ENCODE data around the gene FAM168A. TPM values are rescaled to one million over a fixed set of nuclear protein-coding genes. Genes with fewer than 3 reads are reported as not detected.

FAM168A gene
- total RNA-seq, 3 donors from 2014 or later (not counting 1 experiment from before 2014, with no cell fraction given), result 27.4 to 39.8 (median 30.4) TPM

DNA sequence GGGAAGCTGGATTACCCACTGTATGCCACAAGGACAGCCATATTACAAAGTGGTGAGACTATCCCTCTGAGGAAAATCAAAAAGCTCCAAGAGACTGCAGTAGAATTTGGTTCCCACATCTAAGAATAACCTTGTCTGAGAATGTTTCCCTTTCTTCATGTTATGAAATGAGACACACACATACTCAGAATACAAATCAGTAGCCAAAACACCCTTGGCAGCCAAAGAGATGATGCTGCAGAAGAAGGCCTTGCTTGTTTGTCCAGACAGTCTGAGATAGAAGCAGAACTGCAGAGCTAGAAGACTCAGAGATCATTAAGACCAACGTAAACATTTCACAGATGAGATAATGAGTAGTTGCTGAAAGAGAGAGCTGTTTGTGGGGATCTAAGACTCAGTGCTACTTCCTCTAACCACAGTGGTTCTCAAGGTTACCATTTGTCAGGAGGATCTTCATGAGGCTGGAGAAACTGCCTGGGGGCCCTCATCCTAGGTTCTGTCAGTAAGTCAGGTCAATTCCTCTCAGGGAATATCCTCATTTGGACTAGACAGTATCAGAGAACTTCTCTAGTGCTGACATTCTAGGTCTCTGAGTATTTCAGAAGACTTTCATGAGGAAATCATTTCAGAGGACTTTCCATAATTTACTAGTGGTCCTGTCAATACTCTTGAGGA, 182.8 kb downstream of the FAM168A start:
- Histone ChIP-seq H3K27me3 (ENCODE audit: control insufficient read depth, insufficient read depth, low read length) (no peaks in the 10 kb centered on the region), H3K4me1 (ENCODE audit: control insufficient read depth, insufficient read depth, low read length) (no peaks in the 10 kb centered on the region), H3K4me3 (ENCODE audit: low read length) (no peak overlapping the region), H3K36me3 (ENCODE audit: control insufficient read depth, insufficient read depth, low read length) (peaks cover 12% of the 10 kb centered on the region), H3K27ac (ENCODE audit: low read length) (no peak overlapping the region), H3K9me3 (ENCODE audit: control insufficient read depth, insufficient read depth, low read length) (no peaks in the 10 kb centered on the region)
- Mint-ChIP-seq H3K36me3 (no peaks in the 10 kb centered on the region), H3K4me1 (peaks cover 15 to 20% of the 10 kb centered on the region in 2 donors), H3K4me3 (no peak overlapping the region), H3K9me3 (no peaks in the 10 kb centered on the region), H3K27me3 (ENCODE audit: low read depth in 2 of 2) (no peaks in the 10 kb centered on the region), H3K27ac (peak overlapping the region; percentile 45 to 55)
- TF ChIP-seq, protein P1, sequence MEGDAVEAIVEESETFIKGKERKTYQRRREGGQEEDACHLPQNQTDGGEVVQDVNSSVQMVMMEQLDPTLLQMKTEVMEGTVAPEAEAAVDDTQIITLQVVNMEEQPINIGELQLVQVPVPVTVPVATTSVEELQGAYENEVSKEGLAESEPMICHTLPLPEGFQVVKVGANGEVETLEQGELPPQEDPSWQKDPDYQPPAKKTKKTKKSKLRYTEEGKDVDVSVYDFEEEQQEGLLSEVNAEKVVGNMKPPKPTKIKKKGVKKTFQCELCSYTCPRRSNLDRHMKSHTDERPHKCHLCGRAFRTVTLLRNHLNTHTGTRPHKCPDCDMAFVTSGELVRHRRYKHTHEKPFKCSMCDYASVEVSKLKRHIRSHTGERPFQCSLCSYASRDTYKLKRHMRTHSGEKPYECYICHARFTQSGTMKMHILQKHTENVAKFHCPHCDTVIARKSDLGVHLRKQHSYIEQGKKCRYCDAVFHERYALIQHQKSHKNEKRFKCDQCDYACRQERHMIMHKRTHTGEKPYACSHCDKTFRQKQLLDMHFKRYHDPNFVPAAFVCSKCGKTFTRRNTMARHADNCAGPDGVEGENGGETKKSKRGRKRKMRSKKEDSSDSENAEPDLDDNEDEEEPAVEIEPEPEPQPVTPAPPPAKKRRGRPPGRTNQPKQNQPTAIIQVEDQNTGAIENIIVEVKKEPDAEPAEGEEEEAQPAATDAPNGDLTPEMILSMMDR (IDR thresholded peaks at IDR 0.05), result no peak
- WGBS (ENCODE audit: insufficient coverage), result 29% methylated on average over 1 of the region's 1 CpG
- ATAC-seq, result peak; percentile 69 to 75 (median 70)
- intact Hi-C loops (cut with micrococcal nuclease), result no loop called here
- DNase-seq, result no peak

DNA sequence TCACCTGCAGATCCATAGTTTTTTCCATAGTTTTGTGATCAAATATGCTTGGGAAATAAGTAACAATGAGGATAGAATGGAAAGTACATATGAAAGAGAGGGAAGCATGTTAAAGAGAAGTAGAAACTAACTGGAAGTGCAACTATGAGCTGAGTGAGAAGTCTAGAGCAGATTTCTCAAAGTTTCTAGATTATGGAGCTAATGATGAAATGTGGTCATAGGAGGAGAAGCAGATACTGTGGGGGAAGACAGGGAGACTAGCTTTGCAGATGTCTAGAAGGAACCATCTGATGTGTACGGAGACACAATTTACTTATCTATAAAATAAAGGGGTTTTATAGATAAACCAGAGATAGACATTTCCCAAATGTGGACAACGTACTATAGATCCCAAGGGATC, 184.7 kb downstream of the FAM168A start:
- intact Hi-C loops (cut with micrococcal nuclease), result no loop called here

DNA sequence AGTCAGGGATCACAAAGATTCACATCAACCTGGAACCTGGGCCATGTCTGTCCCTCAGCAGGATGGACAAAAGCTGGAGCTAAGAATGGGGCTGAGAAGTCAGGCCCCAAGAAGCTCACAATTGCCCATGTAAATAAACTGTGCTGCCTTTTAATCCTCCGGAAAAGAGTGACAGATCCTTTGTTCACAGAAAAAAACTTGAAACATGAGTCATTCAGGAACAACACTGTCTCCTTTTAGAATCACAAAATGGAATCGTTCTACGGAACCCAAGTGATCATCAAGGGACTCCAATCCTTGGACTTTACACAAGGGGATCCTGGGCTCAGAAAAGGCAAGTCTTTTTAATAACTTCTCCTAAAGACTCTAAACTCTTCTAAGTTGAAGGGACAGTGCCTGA, 185.6 kb downstream of the FAM168A start:
- H3K27me3 Mint-ChIP-seq (ENCODE audit: low read depth in 2 of 2), result no peaks in the 10 kb centered on the region
- no peaks in the 10 kb centered on the region for H3K4me1 ChIP-seq (ENCODE audit: control insufficient read depth, insufficient read depth, low read length)
- 92% methylated on average over 3 of the region's 3 CpGs for WGBS (ENCODE audit: insufficient coverage)
- DNase-seq, result no peak
- H3K27me3 ChIP-seq (ENCODE audit: control insufficient read depth, insufficient read depth, low read length), result no peaks in the 10 kb centered on the region
- peaks cover 18% of the 10 kb centered on the region for H3K36me3 ChIP-seq (ENCODE audit: control insufficient read depth, insufficient read depth, low read length)
- H3K9me3 Mint-ChIP-seq, result no peaks in the 10 kb centered on the region
- H3K27ac Mint-ChIP-seq, result peak overlapping the region in 1 of 2 donors; percentile 14
- TF ChIP-seq, protein P1 (IDR thresholded peaks at IDR 0.05), result no peak
- no peak overlapping the region for H3K4me3 ChIP-seq (ENCODE audit: low read length)
- intact Hi-C loops (cut with micrococcal nuclease), result no loop called here
- peaks cover 20 to 22% of the 10 kb centered on the region in 2 donors for H3K4me1 Mint-ChIP-seq
- H3K4me3 Mint-ChIP-seq, result no peak overlapping the region
- ATAC-seq, result no peak
- no peak overlapping the region for H3K27ac ChIP-seq (ENCODE audit: low read length)
- no peaks in the 10 kb centered on the region for H3K36me3 Mint-ChIP-seq
- H3K9me3 ChIP-seq (ENCODE audit: control insufficient read depth, insufficient read depth, low read length), result no peaks in the 10 kb centered on the region

More for the DNA sequence above, 184.7 kb downstream of the FAM168A start:
- H3K4me3 Mint-ChIP-seq, result no peak overlapping the region
- peaks cover 20 to 22% of the 10 kb centered on the region in 2 donors for H3K4me1 Mint-ChIP-seq
- H3K4me1 ChIP-seq (ENCODE audit: control insufficient read depth, insufficient read depth, low read length), result no peaks in the 10 kb centered on the region
- no peaks in the 10 kb centered on the region for H3K27me3 ChIP-seq (ENCODE audit: control insufficient read depth, insufficient read depth, low read length)
- 100% methylated on average over 1 of the region's 2 CpGs for WGBS (ENCODE audit: insufficient coverage)
- ATAC-seq (no peak), DNase-seq (no peak)
- H3K9me3 Mint-ChIP-seq, result no peaks in the 10 kb centered on the region
- H3K36me3 ChIP-seq (ENCODE audit: control insufficient read depth, insufficient read depth, low read length), result peaks cover 19% of the 10 kb centered on the region
- no peaks in the 10 kb centered on the region for H3K36me3 Mint-ChIP-seq
- H3K27ac Mint-ChIP-seq, result no peak overlapping the region
- no peak overlapping the region for H3K4me3 ChIP-seq (ENCODE audit: low read length)
- TF ChIP-seq, protein P1 (IDR thresholded peaks at IDR 0.05), result no peak
- H3K27ac ChIP-seq (ENCODE audit: low read length), result no peak overlapping the region
- H3K9me3 ChIP-seq (ENCODE audit: control insufficient read depth, insufficient read depth, low read length), result no peaks in the 10 kb centered on the region
- H3K27me3 Mint-ChIP-seq (ENCODE audit: low read depth in 2 of 2), result no peaks in the 10 kb centered on the region

DNA sequence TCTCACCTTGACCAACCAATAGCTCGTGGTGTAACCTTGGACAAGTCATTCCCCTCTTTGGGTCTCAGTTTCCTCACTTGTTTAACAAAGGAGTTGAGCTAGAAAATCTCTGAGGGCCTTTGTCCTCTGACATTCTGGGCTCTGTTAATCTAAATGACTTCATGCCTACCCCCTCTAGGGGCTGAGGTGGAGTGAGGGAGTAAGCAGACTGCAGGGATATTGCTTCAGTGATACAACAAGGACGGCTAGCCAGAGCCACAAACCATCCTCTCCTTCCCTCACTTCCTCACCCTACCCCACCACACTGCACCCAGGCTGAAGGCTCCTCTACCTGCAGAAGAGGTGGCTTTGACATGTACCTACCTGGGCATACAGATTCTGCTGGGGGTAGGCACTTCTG, 186.9 kb downstream of the FAM168A start:
- Mint-ChIP-seq H3K27ac (no peak overlapping the region), H3K9me3 (no peaks in the 10 kb centered on the region), H3K27me3 (ENCODE audit: low read depth in 2 of 2) (no peaks in the 10 kb centered on the region), H3K4me1 (peaks cover 14 to 22% of the 10 kb centered on the region in 2 donors), H3K4me3 (no peak overlapping the region), H3K36me3 (no peaks in the 10 kb centered on the region)
- H3K4me1 ChIP-seq (ENCODE audit: control insufficient read depth, insufficient read depth, low read length), result no peaks in the 10 kb centered on the region
- no peaks in the 10 kb centered on the region for H3K27me3 ChIP-seq (ENCODE audit: control insufficient read depth, insufficient read depth, low read length)
- TF ChIP-seq, protein P1 (IDR thresholded peaks at IDR 0.05), result no peak
- 71% methylated on average over 2 of the region's 2 CpGs for WGBS (ENCODE audit: insufficient coverage)
- no peaks in the 10 kb centered on the region for H3K9me3 ChIP-seq (ENCODE audit: control insufficient read depth, insufficient read depth, low read length)
- DNase-seq, result no peak
- no peak overlapping the region for H3K4me3 ChIP-seq (ENCODE audit: low read length)
- intact Hi-C loops (cut with micrococcal nuclease), result no loop called here
- peaks cover 22% of the 10 kb centered on the region for H3K36me3 ChIP-seq (ENCODE audit: control insufficient read depth, insufficient read depth, low read length)
- no peak overlapping the region for H3K27ac ChIP-seq (ENCODE audit: low read length)
- ATAC-seq, result no peak

Measured in natural killer cell (primary cell).